Measurements from ENCODE around the gene EVA1B.

- TF ChIP-seq ZNF138 (CRISPR knock-in tag; conservative IDR thresholded peaks at IDR 0.05) (no peak), MAX (CRISPR knock-in tag; IDR thresholded peaks at IDR 0.05) (no peak), TEAD4 (CRISPR knock-in tag; IDR thresholded peaks at IDR 0.05) (no peak), CTCF (IDR thresholded peaks at IDR 0.05) (no peak), EMX1 (CRISPR knock-in tag; IDR thresholded peaks at IDR 0.05) (no peak), RELA (CRISPR knock-in tag; IDR thresholded peaks at IDR 0.05; ENCODE audit: borderline replicate concordance) (no peak)
- TF ChIP-seq, protein P1, sequence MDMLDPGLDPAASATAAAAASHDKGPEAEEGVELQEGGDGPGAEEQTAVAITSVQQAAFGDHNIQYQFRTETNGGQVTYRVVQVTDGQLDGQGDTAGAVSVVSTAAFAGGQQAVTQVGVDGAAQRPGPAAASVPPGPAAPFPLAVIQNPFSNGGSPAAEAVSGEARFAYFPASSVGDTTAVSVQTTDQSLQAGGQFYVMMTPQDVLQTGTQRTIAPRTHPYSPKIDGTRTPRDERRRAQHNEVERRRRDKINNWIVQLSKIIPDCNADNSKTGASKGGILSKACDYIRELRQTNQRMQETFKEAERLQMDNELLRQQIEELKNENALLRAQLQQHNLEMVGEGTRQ (CRISPR knock-in tag; IDR thresholded peaks at IDR 0.05), result no peak
- TF ChIP-seq, protein P2, sequence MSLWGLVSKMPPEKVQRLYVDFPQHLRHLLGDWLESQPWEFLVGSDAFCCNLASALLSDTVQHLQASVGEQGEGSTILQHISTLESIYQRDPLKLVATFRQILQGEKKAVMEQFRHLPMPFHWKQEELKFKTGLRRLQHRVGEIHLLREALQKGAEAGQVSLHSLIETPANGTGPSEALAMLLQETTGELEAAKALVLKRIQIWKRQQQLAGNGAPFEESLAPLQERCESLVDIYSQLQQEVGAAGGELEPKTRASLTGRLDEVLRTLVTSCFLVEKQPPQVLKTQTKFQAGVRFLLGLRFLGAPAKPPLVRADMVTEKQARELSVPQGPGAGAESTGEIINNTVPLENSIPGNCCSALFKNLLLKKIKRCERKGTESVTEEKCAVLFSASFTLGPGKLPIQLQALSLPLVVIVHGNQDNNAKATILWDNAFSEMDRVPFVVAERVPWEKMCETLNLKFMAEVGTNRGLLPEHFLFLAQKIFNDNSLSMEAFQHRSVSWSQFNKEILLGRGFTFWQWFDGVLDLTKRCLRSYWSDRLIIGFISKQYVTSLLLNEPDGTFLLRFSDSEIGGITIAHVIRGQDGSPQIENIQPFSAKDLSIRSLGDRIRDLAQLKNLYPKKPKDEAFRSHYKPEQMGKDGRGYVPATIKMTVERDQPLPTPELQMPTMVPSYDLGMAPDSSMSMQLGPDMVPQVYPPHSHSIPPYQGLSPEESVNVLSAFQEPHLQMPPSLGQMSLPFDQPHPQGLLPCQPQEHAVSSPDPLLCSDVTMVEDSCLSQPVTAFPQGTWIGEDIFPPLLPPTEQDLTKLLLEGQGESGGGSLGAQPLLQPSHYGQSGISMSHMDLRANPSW (CRISPR knock-in tag; conservative IDR thresholded peaks at IDR 0.05; ENCODE audit: low read depth), result no peak
Measured at GRCh38 chr1:36284061-36284460, 39.4 kb downstream of the EVA1B start.

All from WTC11 (cell line).